Ramos (cell line): Measurements from ENCODE around the gene SFR1.
"Not testable (repeated sequence)": the region's sequence is repeated elsewhere in the genome, so short reads cannot be mapped to it uniquely, and the experiment has no call there.

Experiments used
- in situ Hi-C: fragments of 300-500 bp; cut with MboI; formaldehyde crosslinking; loops from one replicate; pipeline ENCODE4 v1.14.3; 2022; ENCODE audit warnings: low sequenced_read_pairs; ENCODE audit not compliant: unreplicated experiment

Gene SFR1

GRCh38 chr10:104150139-104150538 is 28.2 kb downstream of the SFR1 start:
- in situ Hi-C loops = no loop called here

- in situ Hi-C loops = no loop called here
Observed at GRCh38 chr10:104151737-104152136, 29.8 kb downstream of the SFR1 start.

DNA sequence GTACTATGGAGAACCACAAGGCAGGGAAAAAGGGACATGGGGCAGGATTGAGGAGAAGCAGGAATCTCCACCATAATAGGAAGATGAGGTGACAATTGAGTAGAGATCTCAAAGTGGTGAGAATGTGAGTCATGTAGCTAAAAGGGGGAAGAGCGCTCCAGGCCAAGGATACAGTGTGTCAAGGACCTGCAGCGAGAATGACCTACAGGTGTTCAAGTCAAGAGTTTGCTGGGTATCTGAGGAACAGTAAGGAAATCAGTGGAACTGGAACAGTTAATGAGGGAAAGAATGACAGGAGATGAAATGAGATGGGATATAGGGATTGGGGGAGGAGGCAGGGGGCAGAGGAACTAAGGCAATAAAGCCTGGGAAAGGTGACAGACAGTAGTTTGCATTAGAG is 33.6 kb downstream of the SFR1 start:
- in situ Hi-C loops = no loop called here

DNA sequence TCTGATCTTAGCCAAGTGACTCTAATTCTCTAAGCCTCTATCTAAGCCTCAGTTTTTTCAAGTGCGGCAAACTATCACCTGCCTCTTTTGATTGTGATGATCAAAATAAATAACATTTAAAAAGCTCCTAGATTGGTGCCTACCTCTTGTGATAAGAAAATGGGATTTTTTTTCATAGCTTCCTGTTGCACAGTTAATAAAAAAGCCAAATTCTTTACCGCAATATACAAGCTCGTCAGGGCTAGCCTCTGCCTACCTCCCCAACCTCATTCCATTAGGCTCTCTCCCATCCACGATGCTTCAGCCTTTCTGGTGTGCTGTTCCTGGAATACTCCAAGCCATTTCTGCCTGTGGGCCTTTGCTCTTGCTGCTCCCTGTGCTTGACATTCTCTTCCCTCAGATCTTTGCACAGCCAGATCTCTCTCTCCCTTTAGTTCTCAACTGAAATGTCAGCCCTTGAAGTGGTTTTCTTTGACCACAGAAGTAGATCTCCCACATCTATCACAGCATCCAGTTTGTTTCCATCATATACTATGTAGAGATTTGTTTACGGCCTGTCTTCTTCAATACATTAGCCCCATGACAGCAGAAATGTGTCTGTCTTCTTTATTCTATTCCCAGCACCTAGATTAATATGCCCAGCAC is 48.8 kb downstream of the SFR1 start:
- in situ Hi-C loops = no loop called here

GRCh38 chr10:104174136-104174535 is 52.2 kb downstream of the SFR1 start:
- in situ Hi-C loops = not testable (repeated sequence)
